ENCODE results near the gene DGKZ. TPM values are rescaled to one million over a fixed set of nuclear protein-coding genes. Genes with fewer than 3 reads are reported as not detected.

Gene DGKZ
- total and polyA plus RNA-seq, 2 experiments from 2014 or later = 45.1 to 170 TPM

GRCh38 chr11:46393231-46393616 is 46.0 kb downstream of the DGKZ start:
- 0 out of 2 replicates have a peak overlapping the region, but pooled peaks have one; percentile 78 for H2AFZ ChIP-seq
- H3K4me3 ChIP-seq = peak overlapping the region; percentile 76
- H3K27ac Mint-ChIP-seq = no peak overlapping the region
- H3F3A ChIP-seq (replicated peaks; ENCODE audit: low read depth) = peaks cover 19% of the 10 kb centered on the region
- DNase-seq (ENCODE audit: low spot score) (no peak), ATAC-seq (no peak)
- H4K20me1 ChIP-seq (replicated peaks; ENCODE audit: insufficient read depth) = peaks cover 7% of the 10 kb centered on the region
- no peak overlapping the region for H3K27ac ChIP-seq (ENCODE audit: low read depth)
- no peaks in the 10 kb centered on the region for H3K9me3 Mint-ChIP-seq
- H3K27me3 ChIP-seq (ENCODE audit: insufficient read depth) = peaks cover 50% of the 10 kb centered on the region
- peak overlapping the region; percentile 78 for H3K4me3 Mint-ChIP-seq
- TF ChIP-seq POLR2AphosphoS5 (IDR thresholded peaks at IDR 0.05; ENCODE audit: low read depth) = no peak
- TF ChIP-seq ZNF331 (CRISPR knock-in tag; IDR thresholded peaks at IDR 0.05; ENCODE audit: low read depth) = no peak
- no peak for TF ChIP-seq EZH2 (IDR thresholded peaks at IDR 0.05; ENCODE audit: low read depth, unreplicated experiment)
- TF ChIP-seq ZNF462 (CRISPR knock-in tag; IDR thresholded peaks at IDR 0.05) = no peak
- no peak for TF ChIP-seq EZH2phosphoT487 (IDR thresholded peaks at IDR 0.05; ENCODE audit: unreplicated experiment)
- no peak for TF ChIP-seq CTCF (conservative IDR thresholded peaks at IDR 0.05; ENCODE audit: low read depth in 2 of 2)
- TF ChIP-seq REST (IDR thresholded peaks at IDR 0.05; ENCODE audit: unreplicated experiment) = no peak
- TF ChIP-seq CREB1 (CRISPR knock-in tag; IDR thresholded peaks at IDR 0.05; ENCODE audit: low read depth) = no peak
- no peak for TF ChIP-seq STAT1 (IDR thresholded peaks at IDR 0.05; ENCODE audit: unreplicated experiment)
- no peak for TF ChIP-seq JUNB (IDR thresholded peaks at IDR 0.05; ENCODE audit: unreplicated experiment)
- TF ChIP-seq ETS1 (IDR thresholded peaks at IDR 0.05) = no peak
- TF ChIP-seq ZNF114 (CRISPR knock-in tag; IDR thresholded peaks at IDR 0.05) = no peak
- TF ChIP-seq NANOG (IDR thresholded peaks at IDR 0.05; ENCODE audit: borderline replicate concordance) = no peak
- no peaks in the 10 kb centered on the region for H3K79me2 ChIP-seq (replicated peaks; ENCODE audit: insufficient read depth)
- H3K4me2 ChIP-seq = peak overlapping the region; percentile 88
- peaks cover 20% of the 10 kb centered on the region for H3K4me1 ChIP-seq (ENCODE audit: insufficient read depth)
- no peaks in the 10 kb centered on the region for H3K9me2 ChIP-seq (ENCODE audit: insufficient read depth)
- peaks cover 9% of the 10 kb centered on the region; the same call in 2 of the 3 replicates for H3K36me3 Mint-ChIP-seq (ENCODE audit: low read depth)
- H3K27me3 Mint-ChIP-seq (ENCODE audit: insufficient read depth, low read depth, poor library complexity) = peaks cover 45% of the 10 kb centered on the region
- H3K4me1 Mint-ChIP-seq = peaks cover 22% of the 10 kb centered on the region
- no peaks in the 10 kb centered on the region for H3K36me3 ChIP-seq (ENCODE audit: insufficient read depth)

Measured in GM23338 (cell line).